Gastroesophageal sphincter (tissue), 4 donors: ENCODE results near the gene BABAM2. TPM values are rescaled to one million over a fixed set of nuclear protein-coding genes. Genes with fewer than 3 reads are reported as not detected.

ENCODE experiments used
- ATAC-seq: fragments of 150-250 bp; one replicate; pipeline ENCODE4 v1.9.1; 2016; ENCODE audit warnings: mild to moderate bottlenecking, moderate library complexity
- H3K27ac ChIP-seq, 4 donors: fragments of 200-600 bp; sonication (generic) in 3 of 4; 1 replicate in 3 of 4; 2 replicates in 1 of 4; pipeline ENCODE4 v1.5.1; 2016 to 2019
- H3K27me3 ChIP-seq: fragments of 200-600 bp; sonication (generic); one replicate; pipeline ENCODE4 v1.5.1; 2019
- H3K36me3 ChIP-seq, 2 donors: fragments of 200-600 bp; sonication (generic); one replicate each; pipeline ENCODE4 v1.5.1; 2019; ENCODE audit warnings: control low read depth in 1 of 2
- H3K4me1 ChIP-seq, 3 donors: fragments of 200-600 bp; sonication (generic); 1 replicate in 2 of 3; 2 replicates in 1 of 3; pipeline ENCODE4 v1.5.1; 2016 to 2019; ENCODE audit warnings: control low read depth in 2 of 3
- H3K4me3 ChIP-seq, 2 donors: fragments of 200-600 bp; sonication (generic); one replicate each; pipeline ENCODE4 v1.5.1; 2019; ENCODE audit warnings: mild to moderate bottlenecking in 1 of 2, moderate library complexity in 1 of 2
- H3K9me3 ChIP-seq, 3 donors: fragments of 200-600 bp; sonication (generic); one replicate each; pipeline ENCODE4 v1.5.1; 2017 to 2019; ENCODE audit warnings: control low read depth in 2 of 3
- EP300 ChIP-seq: sonication (generic); formaldehyde crosslinking; IDR thresholded peaks from one replicate; pipeline ENCODE4 v1.6.1; 2017; ENCODE audit warnings: antibody characterized with exemption, mild to moderate bottlenecking
- POLR2A ChIP-seq, 2 donors: fragments of 450-650 bp; IDR thresholded peaks; one replicate each; pipeline ENCODE4 v1.6.1; 2017; ENCODE audit warnings: antibody characterized with exemption in 2 of 2, mild to moderate bottlenecking in 2 of 2, moderate library complexity in 1 of 2
- POLR2AphosphoS5 ChIP-seq: sonication (generic); formaldehyde crosslinking; IDR thresholded peaks from one replicate; pipeline ENCODE4 v1.6.1; 2017; ENCODE audit warnings: antibody characterized with exemption
- WGBS, 2 donors: methylation state at CpG; one replicate each; pipeline ENCODE4 v1.1.5; 2018; ENCODE audit warnings: low coverage in 1 of 2; 5-methylcytosine and 5-hydroxymethylcytosine counted together
- total RNA-seq, 4 donors: library from RNA; depleted of rRNA; stranded (reverse); fragments of >200 nt; gene quantifications; one replicate each; pipeline ENCODE4 v1.1.0, GENCODE V29; 2016
- TF ChIP-seq, protein P1 (sequence below), 4 experiments: fragments of 200-600 bp in 2 of 4; fragments of 450-650 bp in 2 of 4; sonication (generic) in 1 of 4; IDR thresholded peaks; one replicate each; pipeline ENCODE4 v1.5.1; 2017 to 2019; ENCODE audit warnings: antibody characterized with exemption in 4 of 4, mild to moderate bottlenecking in 2 of 4, moderate library complexity in 2 of 4

BABAM2 gene
- total RNA-seq, 4 donors from 2014 or later, result 28.5 to 43.6 (median 37.4) TPM

DNA sequence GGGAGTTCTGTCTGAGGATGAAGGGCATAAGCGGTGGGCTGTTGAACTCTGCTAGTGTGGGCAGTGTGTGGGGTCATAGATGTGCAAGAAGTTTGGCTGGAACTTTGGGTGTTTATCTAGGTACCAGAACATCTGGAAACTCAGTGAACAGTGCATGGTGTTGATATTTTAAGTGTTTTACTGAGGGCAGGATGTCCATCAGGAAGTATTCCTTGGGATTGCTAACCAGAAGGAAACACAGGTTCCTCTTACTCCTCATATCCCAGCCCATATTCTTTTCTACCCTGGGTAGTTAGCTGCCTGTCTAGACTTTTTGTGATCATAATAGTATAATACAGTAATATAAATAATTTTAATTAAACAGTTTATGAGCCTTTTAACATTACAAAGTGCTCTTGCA is 15.5 kb downstream of the BABAM2 start:
- Histone ChIP-seq H3K27me3 (no peaks in the 10 kb centered on the region), H3K36me3 (no peaks in the 10 kb centered on the region), H3K27ac (no peak overlapping the region), H3K9me3 (no peaks in the 10 kb centered on the region), H3K4me3 (no peak overlapping the region), H3K4me1 (peaks cover 0 to 7% (median 0%) of the 10 kb centered on the region in 3 donors)
- 78% methylated on average over 1 of the region's 1 CpG; no CpG with 5 or more reads in 1 of the 2 donors for WGBS, 2 donors
- ATAC-seq, result no peak
- TF ChIP-seq, protein P1, sequence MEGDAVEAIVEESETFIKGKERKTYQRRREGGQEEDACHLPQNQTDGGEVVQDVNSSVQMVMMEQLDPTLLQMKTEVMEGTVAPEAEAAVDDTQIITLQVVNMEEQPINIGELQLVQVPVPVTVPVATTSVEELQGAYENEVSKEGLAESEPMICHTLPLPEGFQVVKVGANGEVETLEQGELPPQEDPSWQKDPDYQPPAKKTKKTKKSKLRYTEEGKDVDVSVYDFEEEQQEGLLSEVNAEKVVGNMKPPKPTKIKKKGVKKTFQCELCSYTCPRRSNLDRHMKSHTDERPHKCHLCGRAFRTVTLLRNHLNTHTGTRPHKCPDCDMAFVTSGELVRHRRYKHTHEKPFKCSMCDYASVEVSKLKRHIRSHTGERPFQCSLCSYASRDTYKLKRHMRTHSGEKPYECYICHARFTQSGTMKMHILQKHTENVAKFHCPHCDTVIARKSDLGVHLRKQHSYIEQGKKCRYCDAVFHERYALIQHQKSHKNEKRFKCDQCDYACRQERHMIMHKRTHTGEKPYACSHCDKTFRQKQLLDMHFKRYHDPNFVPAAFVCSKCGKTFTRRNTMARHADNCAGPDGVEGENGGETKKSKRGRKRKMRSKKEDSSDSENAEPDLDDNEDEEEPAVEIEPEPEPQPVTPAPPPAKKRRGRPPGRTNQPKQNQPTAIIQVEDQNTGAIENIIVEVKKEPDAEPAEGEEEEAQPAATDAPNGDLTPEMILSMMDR (IDR thresholded peaks at IDR 0.05), result no peak
- TF ChIP-seq EP300 (no peak), POLR2AphosphoS5 (no peak), POLR2A (IDR thresholded peaks at IDR 0.05) (no peak)

DNA sequence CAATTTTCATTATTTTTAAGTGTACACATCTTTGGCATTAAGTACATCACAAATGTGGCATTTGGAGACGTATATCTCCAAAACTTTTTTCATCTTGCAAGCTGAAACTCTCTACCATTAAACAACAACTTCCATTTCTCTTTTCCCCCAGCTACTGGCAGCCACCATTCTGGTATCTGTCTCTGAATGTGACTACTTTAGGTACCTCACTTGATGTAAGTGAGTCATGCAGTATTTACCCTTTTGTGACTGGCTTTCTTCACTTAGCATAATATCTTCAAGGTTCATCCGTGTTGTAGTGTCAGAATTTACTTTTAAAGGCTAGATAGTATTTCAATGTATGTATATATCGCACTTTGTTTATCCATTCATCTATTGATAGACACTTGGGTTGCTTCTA is 17.0 kb downstream of the BABAM2 start:
- no peaks in the 10 kb centered on the region for H3K27me3 ChIP-seq
- TF ChIP-seq POLR2AphosphoS5, result no peak
- TF ChIP-seq EP300, result no peak
- no peak for TF ChIP-seq POLR2A (IDR thresholded peaks at IDR 0.05)
- TF ChIP-seq, protein P1 (IDR thresholded peaks at IDR 0.05), result no peak

DNA sequence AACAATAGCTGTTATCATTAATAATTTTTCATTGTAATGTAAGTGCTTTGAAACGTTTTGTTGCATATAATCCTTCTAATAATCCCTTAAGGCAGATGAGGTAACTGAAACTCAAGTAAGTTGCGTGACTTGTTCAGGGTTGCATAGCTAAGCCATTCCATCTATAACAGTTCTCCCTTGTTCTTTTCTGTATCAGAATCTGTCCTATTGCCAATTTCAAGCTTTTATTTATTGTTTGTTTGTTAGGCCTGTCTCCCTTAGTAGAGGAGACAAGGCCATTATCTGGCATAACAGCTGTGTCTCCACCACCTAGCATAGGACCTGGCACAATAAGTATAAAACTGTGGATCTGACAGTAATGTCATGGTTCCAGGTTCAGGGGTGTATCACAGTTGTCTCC is 19.4 kb downstream of the BABAM2 start:
- ATAC-seq, result no peak

More for the DNA sequence above, 17.0 kb downstream of the BABAM2 start:
- Histone ChIP-seq H3K4me3 (no peak overlapping the region), H3K9me3 (no peaks in the 10 kb centered on the region), H3K27ac (no peak overlapping the region), H3K36me3 (no peaks in the 10 kb centered on the region), H3K4me1 (peaks cover 0 to 17% (median 0%) of the 10 kb centered on the region in 3 donors)
- 56 to 58% methylated on average over 3 of the region's 3 CpGs for WGBS, 2 donors
- ATAC-seq, result no peak

DNA sequence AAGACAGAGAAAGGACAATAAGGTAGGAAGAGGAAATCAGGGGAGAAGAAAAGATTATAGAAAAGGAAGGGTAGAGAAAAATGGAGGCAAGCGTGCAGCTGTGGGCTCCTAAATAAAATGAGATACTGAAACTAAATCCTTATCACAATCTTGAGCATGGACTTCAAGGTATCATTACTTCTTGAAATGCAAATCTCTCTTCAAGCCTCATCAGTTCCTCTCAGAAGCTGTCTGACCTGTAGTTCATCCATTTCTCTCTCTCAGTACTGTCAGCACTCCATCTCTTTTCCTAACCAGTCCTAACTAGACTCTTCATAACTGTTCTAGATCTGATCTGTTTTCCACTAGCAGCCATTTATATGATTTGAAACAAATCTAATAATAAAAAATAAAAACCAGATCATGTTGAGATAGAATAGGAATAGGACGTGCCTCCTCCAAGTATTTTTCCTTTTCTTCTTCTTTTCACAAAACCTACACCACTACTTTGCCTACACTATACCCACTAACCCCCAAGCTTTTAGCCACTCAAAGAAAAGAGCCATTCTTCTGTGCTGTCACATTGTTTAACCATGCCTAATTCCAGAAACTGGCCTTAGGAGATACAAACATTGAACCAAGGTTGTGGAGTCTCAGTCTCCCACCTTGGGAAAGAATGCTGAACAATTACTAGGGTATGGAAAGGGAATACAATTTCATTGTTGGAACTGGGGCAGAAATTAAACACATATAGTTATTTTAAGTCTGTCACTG is 21.1 kb downstream of the BABAM2 start:
- H3K4me3 ChIP-seq, result no peak overlapping the region
- no peaks in the 10 kb centered on the region for H3K36me3 ChIP-seq
- 89 to 93% methylated on average over 2 of the region's 2 CpGs for WGBS, 2 donors
- no peaks in the 10 kb centered on the region for H3K27me3 ChIP-seq
- peaks cover 14 to 43% (median 24%) of the 10 kb centered on the region in 3 donors for H3K4me1 ChIP-seq
- ATAC-seq, result no peak
- TF ChIP-seq POLR2AphosphoS5, result no peak
- TF ChIP-seq EP300, result no peak
- no peak for TF ChIP-seq POLR2A (IDR thresholded peaks at IDR 0.05)
- H3K27ac ChIP-seq, result no peak overlapping the region
- no peaks in the 10 kb centered on the region for H3K9me3 ChIP-seq

More for the DNA sequence above, 19.4 kb downstream of the BABAM2 start:
- Histone ChIP-seq H3K27me3 (no peaks in the 10 kb centered on the region), H3K9me3 (no peaks in the 10 kb centered on the region), H3K36me3 (no peaks in the 10 kb centered on the region), H3K4me3 (no peak overlapping the region), H3K4me1 (peaks cover 6 to 33% (median 10%) of the 10 kb centered on the region in 3 donors), H3K27ac (no peak overlapping the region)
- TF ChIP-seq, protein P1 (IDR thresholded peaks at IDR 0.05), result no peak
- WGBS, 2 donors, result 64% methylated on average over 2 of the region's 2 CpGs

DNA sequence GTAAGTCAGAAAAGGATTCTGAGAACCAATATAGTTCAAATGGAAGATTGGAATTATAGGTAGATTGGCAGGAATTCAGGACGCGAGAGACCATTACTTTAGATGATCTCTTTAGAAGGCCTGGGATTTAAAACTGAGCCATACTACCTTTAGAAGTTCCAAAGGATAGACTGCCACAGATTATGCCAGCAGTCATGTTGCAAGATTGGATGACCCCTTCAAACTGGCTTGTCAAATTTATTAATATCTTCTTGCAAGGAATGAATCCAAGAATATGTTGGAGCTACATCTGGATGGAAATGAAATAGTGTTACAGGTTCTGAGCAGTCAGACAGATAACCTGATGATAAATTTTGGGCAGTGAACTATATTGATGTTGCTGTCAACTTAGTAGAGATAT is 22.0 kb downstream of the BABAM2 start:
- Histone ChIP-seq H3K4me3 (no peak overlapping the region), H3K27me3 (no peaks in the 10 kb centered on the region), H3K27ac (no peak overlapping the region), H3K4me1 (peaks cover 14 to 49% (median 25%) of the 10 kb centered on the region in 3 donors), H3K9me3 (no peaks in the 10 kb centered on the region), H3K36me3 (no peaks in the 10 kb centered on the region)
- 87 to 94% methylated on average over 2 of the region's 2 CpGs for WGBS, 2 donors
- TF ChIP-seq, protein P1 (IDR thresholded peaks at IDR 0.05), result no peak
- TF ChIP-seq POLR2A (IDR thresholded peaks at IDR 0.05) (no peak), EP300 (no peak), POLR2AphosphoS5 (no peak)
- ATAC-seq, result no peak
